Measurements from ENCODE around the gene CPM.

The CPM gene

GRCh38 chr12:68876461-68876860 is 56.5 kb downstream of the CPM start:
- DNase-seq, result no peak

GRCh38 chr12:68873316-68873715 is 59.7 kb downstream of the CPM start:
- no peak for DNase-seq

GRCh38 chr12:68871921-68872320 is 61.0 kb downstream of the CPM start:
- DNase-seq, result no peak

DNA sequence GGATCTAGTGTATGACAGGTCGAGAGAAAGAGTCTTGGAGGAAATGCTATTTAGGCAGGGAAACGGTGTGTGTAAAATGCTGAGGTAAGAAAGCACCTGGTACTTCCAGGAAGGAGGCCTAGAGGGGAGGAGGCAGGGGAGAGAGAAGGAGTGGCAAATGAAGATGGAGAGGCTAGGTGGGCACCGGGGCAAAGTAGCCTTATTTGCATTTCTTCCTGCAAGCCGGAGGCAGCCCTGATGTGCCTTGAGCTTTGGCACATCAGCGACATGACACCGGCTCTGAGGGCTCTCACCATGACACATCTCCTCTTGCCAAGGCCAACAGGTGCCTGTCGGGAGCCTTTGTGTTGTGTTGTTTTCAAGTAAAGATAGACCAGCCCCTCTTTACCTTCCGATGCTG is 61.6 kb downstream of the CPM start:
- no peak for DNase-seq

DNA sequence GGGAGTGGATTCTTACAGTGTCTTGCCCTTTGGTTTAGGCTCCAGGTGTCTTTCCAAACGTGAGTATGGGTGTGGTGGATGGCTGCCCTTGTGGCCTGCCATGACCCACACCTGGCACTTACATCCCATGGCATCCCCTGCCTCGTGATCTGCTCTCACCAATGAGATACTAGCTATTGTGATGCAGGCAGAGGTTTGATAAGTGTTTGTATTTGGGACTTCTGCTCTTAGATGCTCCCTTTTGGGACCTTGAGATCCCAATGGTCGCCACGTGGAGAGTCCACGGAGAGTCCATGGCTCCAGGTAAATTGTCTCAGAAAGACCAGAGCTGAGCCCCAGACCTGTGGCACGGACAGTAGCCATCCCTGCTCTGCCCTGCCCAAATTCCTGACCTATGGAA is 62.5 kb downstream of the CPM start:
- no peak for DNase-seq

- DNase-seq, result no peak
Measured at GRCh38 chr12:68870011-68870410, 63.0 kb downstream of the CPM start.

DNA sequence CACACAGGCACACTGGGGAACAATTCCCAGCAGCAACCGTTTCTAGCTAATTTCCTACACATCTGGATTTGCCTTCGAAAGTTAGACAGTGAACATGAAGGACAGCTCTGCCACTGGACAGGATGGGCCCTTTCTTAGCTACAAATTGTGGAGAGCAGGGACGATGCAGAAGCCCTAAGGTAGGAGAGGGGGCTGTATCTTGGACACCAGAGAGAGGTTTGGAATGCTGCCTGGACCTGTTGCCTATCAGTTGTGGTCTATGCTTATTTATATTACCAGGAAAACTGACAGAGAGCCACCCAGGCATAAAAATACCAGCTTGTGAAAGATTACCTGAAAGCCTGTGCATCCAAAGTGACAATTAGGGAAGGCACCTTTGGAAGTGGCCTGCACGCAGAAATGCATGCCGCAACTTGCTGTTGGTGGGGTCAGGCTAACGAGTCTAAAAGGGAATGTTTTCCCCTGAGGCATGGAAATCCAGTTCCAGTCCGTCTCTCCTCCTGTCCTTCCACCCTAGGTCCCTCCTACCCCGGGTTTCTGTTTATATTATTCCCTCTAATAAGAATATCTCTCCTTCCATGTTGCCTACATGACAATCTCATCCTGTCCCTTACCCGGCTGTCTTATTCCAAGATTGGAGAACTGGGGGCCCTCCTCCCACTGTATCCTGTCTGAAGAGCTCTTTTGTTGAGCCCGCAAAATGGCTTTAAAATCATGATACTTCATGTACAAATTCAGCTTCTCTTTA is 64.8 kb downstream of the CPM start:
- no peak for DNase-seq

DNA sequence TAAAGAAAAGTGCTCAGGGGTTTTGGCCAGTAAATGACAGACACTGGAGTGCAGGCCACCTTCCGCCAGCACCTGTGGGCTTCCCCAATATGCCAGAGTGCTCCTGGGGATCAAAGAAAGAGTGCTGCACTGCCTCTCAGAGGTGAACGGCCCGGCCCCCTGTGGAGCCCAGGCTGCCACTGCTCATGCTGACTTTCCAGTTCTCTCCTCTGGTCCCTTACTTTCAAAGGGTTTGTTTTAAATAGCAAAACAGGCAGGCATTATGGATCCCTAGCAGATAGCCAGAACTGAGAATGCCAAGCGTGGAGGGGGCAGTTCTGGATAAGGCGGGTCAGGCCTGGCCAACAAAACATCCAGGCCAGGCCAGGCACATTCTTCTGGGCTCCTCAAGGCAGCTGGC is 65.4 kb downstream of the CPM start:
- DNase-seq, result no peak

GRCh38 chr12:68866950-68867349 is 66.0 kb downstream of the CPM start:
- DNase-seq, result no peak

DNA sequence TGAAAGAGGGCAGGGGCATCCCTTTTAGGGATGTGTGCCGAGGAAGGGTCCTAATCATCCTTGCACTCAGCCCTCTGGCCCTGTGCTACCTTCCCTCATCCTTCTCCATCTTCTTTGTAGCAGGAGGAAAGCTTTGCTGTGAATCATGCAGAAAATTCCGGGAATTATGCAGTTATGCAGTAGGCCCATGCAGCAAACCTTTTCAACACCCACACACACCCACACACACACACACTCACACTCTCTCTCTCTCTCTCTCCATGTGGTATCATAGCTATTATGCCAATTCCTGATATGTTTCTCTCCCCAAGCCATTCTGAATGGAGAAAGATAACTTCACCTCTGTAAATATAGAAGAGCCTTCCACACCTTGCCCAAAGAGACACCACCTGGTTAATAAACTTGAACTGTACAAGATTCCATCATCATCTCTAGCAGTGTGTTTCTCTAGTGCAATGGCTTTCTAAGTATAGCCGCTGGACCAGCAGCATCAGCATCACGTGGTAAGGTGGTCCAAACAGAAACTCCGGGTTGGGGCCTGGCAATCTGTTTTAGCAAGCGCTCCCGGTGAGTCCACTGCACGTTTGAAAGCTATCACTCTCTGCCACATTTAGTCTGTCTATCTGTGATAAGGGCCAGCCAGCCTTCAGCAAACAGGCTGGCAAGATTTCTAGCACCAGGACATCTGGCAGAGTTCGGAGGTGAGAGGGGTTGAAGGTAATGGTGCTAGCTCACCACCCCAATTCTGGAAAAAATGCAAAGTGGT is 67.4 kb downstream of the CPM start:
- no peak for DNase-seq

GRCh38 chr12:68864604-68865003 is 68.4 kb downstream of the CPM start:
- no peak for DNase-seq

- peak in 2 of 6 experiments; percentile 9 to 19 for DNase-seq
Measured at GRCh38 chr12:68863886-68864454, 69.0 kb downstream of the CPM start.

DNA sequence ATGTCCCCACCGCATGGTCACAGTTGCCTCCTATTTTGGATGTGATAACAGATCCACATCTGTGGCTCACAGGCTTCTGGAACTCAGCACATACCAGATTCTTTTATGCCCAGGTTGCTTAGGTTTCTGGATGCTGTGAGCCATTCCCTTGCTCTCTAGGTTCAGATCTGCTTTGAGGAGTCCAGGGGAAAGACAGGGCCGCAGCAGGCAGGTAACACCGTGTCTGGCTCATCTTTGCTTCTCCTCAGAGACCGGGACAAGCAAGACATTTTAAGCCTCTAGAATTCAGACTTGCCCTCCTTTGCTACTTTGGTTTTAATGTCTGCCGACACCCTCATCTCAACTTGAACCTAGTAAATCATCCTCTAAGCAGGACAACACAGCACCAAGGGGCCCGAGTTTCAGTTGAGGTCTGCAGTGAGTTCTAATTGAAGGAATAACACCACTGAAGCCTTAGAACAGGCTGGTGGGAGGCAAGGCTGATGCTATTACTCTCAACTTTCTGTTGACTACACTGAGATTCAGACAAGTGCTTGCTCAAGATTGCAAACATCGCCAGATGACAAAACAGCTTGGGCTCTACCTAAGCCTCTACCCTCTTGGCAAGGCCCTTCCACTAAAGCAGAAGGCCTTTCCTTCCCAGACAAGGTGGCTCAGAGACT is 69.7 kb downstream of the CPM start:
- DNase-seq, result no peak

GRCh38 chr12:68861890-68862289 is 71.1 kb downstream of the CPM start:
- no peak for DNase-seq

- DNase-seq, result no peak
Measured at GRCh38 chr12:68856510-68856909, 76.5 kb downstream of the CPM start.

DNA sequence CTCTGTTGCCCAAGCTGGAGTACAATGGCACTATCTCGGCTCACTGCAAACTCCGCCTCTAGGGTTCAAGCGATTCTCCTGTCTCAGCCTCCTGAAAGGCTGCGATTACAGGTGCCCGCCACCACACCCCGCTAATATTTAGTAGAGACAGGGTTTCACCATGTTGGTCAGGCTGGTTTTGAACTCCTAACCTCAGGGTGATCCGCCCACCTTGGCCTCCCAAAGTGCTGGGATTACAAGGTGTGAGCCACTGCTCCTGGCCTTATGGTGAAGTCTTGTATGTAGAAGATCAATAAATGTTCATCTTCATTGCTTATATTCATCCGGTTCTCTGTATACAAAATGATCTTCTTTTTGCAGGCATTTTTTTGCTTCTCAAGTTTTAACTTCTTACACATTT is 77.2 kb downstream of the CPM start:
- DNase-seq, result no peak

DNA sequence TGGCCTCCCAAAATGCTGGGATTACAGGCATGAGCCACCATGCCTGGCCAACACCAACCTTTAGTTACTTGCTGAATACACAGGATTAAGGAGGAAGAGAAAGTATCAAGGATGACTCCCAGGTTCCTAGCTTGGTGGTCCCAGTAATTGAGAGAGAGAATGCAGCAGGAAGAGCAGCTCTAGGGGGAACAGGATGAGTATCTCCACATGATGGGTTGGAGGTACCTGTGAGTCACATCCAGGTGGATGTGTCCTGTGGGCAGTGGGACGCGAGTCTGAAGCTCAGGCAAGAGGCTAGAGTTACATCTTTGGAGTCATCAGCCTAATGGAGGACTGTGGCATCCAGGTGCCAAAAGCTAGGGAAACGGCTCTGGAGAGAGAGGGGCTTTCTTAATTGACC is 77.9 kb downstream of the CPM start:
- no peak for DNase-seq

GRCh38 chr12:68854554-68854953 is 78.4 kb downstream of the CPM start:
- DNase-seq, result no peak

GRCh38 chr12:68854078-68854468 is 78.9 kb downstream of the CPM start:
- no peak for DNase-seq

- DNase-seq, result no peak
Measured at GRCh38 chr12:68853396-68854077, 79.4 kb downstream of the CPM start.

- no peak for DNase-seq
Measured at GRCh38 chr12:68851592-68852306, 81.2 kb downstream of the CPM start.

DNA sequence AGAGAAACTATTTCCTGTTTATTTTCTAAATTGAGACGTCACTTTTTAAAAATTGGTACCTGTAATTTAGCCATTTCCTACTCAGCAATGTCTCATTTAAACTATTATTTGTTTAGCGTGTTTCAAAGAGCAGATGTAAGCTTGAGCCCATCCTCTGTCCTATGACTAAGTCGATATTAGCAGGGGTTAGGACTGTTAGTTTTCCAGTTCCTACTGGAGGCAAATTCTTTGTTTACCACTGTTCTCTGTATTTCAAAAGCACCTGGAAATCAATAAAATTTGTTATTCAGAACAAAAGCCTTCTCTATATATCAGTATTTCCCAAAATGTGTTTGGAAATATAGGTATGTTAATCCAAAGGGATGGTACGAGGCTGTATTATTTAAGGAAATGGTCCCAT is 82.6 kb downstream of the CPM start:
- no peak for DNase-seq
